GM23338 (cell line): ENCODE results near the gene NPAS3. TPM values are rescaled to one million over a fixed set of nuclear protein-coding genes. Genes with fewer than 3 reads are reported as not detected.

ENCODE experiments used
- ATAC-seq: fragments of 200-7000 bp; cut with Tn5 transposase; 3 replicates; pipeline ENCODE4 v1.9.1; 2020
- DNase-seq: peaks from one replicate; pipeline ENCODE4 v3.0.0-alpha.2; 2015; ENCODE audit warnings: low spot score
- H2AFZ ChIP-seq: fragments of 200-600 bp; sonication (generic); 2 replicates; pipeline ENCODE4 v1.8.0; 2016; ENCODE audit warnings: antibody characterized with exemption, mild to moderate bottlenecking, moderate library complexity
- H3F3A ChIP-seq: fragments of 200-600 bp; sonication (generic); replicated peaks from 2 replicates; pipeline ENCODE4 v1.8.0; 2017; ENCODE audit warnings: antibody characterized with exemption, mixed run types, low read depth
- H3K27ac ChIP-seq: fragments of 200-600 bp; sonication (generic); 2 replicates; pipeline ENCODE4 v1.6.1; 2016; ENCODE audit warnings: low read depth
- H3K27me3 ChIP-seq: fragments of 200-600 bp; sonication (generic); 2 replicates; pipeline ENCODE4 v1.8.0; 2016; ENCODE audit warnings: mild to moderate bottlenecking, mixed run types, moderate library complexity; ENCODE audit not compliant: insufficient read depth
- H3K36me3 ChIP-seq: fragments of 200-600 bp; sonication (generic); 2 replicates; pipeline ENCODE4 v1.8.0; 2016; ENCODE audit warnings: mild to moderate bottlenecking; ENCODE audit not compliant: insufficient read depth
- H3K4me1 ChIP-seq: fragments of 200-600 bp; sonication (generic); 2 replicates; pipeline ENCODE4 v1.8.0; 2016; ENCODE audit warnings: mild to moderate bottlenecking, moderate library complexity; ENCODE audit not compliant: insufficient read depth
- H3K4me2 ChIP-seq: fragments of 200-600 bp; sonication (generic); 2 replicates; pipeline ENCODE4 v1.7.1; 2017; ENCODE audit warnings: mixed run types
- H3K4me3 ChIP-seq: fragments of 200-600 bp; sonication (generic); 2 replicates; pipeline ENCODE4 v1.6.1; 2016; ENCODE audit warnings: mixed run types
- H3K79me2 ChIP-seq: fragments of 200-600 bp; sonication (generic); replicated peaks from 2 replicates; pipeline ENCODE4 v1.8.0; 2017; ENCODE audit warnings: mild to moderate bottlenecking; ENCODE audit not compliant: insufficient read depth
- H3K9me2 ChIP-seq: fragments of 200-600 bp; sonication (generic); 2 replicates; pipeline ENCODE4 v1.8.0; 2017; ENCODE audit not compliant: insufficient read depth
- H4K20me1 ChIP-seq: fragments of 200-600 bp; sonication (generic); replicated peaks from 2 replicates; pipeline ENCODE4 v1.8.0; 2017; ENCODE audit warnings: mild to moderate bottlenecking; ENCODE audit not compliant: insufficient read depth
- H3K27ac Mint-ChIP-seq: 2 replicates; pipeline ENCODE4 v1.8.0; 2020; ENCODE audit warnings: inconsistent platforms, mild to moderate bottlenecking, moderate library complexity, mixed read lengths
- H3K27me3 Mint-ChIP-seq: 3 replicates; pipeline ENCODE4 v1.8.0; 2022; ENCODE audit warnings: low read depth, mild to moderate bottlenecking, moderate library complexity, mixed read lengths, inconsistent platforms; ENCODE audit not compliant: insufficient read depth, poor library complexity
- H3K36me3 Mint-ChIP-seq: 3 replicates; pipeline ENCODE4 v1.8.0; 2021; ENCODE audit warnings: low read depth, mild to moderate bottlenecking, inconsistent platforms, moderate library complexity, mixed read lengths
- H3K4me1 Mint-ChIP-seq: 3 replicates; pipeline ENCODE4 v1.8.0; 2020; ENCODE audit warnings: mild to moderate bottlenecking, inconsistent platforms, mixed read lengths
- H3K4me3 Mint-ChIP-seq: 3 replicates; pipeline ENCODE4 v1.8.0; 2021; ENCODE audit warnings: moderate library complexity, mild to moderate bottlenecking, inconsistent platforms, mixed read lengths
- H3K9me3 Mint-ChIP-seq: 3 replicates; pipeline ENCODE4 v1.8.0; 2020; ENCODE audit warnings: moderate library complexity, mild to moderate bottlenecking, inconsistent platforms, mixed read lengths
- CREB1 ChIP-seq: fragments of 250-450 bp; sonication (Bioruptor Pico); IDR thresholded peaks from 2 replicates; pipeline ENCODE4 v1.5.0; 2020; ENCODE audit warnings: low read depth, mild to moderate bottlenecking, moderate library complexity
- EZH2 ChIP-seq: fragments of 200-600 bp; sonication (generic); IDR thresholded peaks from one replicate; pipeline ENCODE4 v1.8.0; 2017; ENCODE audit warnings: antibody characterized with exemption, mild to moderate bottlenecking, low read depth; ENCODE audit not compliant: unreplicated experiment
- JUNB ChIP-seq: IDR thresholded peaks from one replicate; pipeline ENCODE4 v1.6.1; 2016; ENCODE audit warnings: antibody characterized with exemption; ENCODE audit not compliant: unreplicated experiment
- NANOG ChIP-seq: IDR thresholded peaks from 2 replicates; pipeline ENCODE4 v1.6.1; 2016; ENCODE audit warnings: antibody characterized with exemption, borderline replicate concordance
- POLR2AphosphoS5 ChIP-seq: IDR thresholded peaks from 2 replicates; pipeline ENCODE4 v1.6.1; 2016; ENCODE audit warnings: antibody characterized with exemption, low read depth
- ZNF114 ChIP-seq: fragments of 250-450 bp; sonication (Bioruptor Pico); IDR thresholded peaks from 2 replicates; pipeline ENCODE4 v1.5.0; 2020; ENCODE audit warnings: mild to moderate bottlenecking, moderate library complexity
- ZNF331 ChIP-seq: fragments of 250-450 bp; sonication (Bioruptor Pico); IDR thresholded peaks from 2 replicates; pipeline ENCODE4 v1.5.0; 2020; ENCODE audit warnings: low read depth, mild to moderate bottlenecking, moderate library complexity
- polyA plus RNA-seq: library from polyadenylated mRNA; unstranded; fragments of >200 nt; fragmentation: Nextera tagmentation; extraction: Ambion mirVana; gene quantifications from 2 replicates; pipeline ENCODE4 v1.2.1, GENCODE V29; 2016
- total RNA-seq: library from RNA; depleted of rRNA; stranded (reverse); fragments of >200 nt; shearing (Covaris generic); gene quantifications from 2 replicates; pipeline ENCODE4 v1.2.3, GENCODE V29; 2014
- TF ChIP-seq, protein P1 (sequence below): IDR thresholded peaks from 2 replicates; pipeline ENCODE4 v1.6.1; 2016; ENCODE audit warnings: antibody characterized with exemption
- TF ChIP-seq, protein P2 (sequence below): fragments of 250-450 bp; sonication (Bioruptor Pico); IDR thresholded peaks from 2 replicates; pipeline ENCODE4 v1.5.0; 2020; ENCODE audit warnings: mild to moderate bottlenecking, moderate library complexity
- TF ChIP-seq, protein P3 (sequence below): IDR thresholded peaks from one replicate; pipeline ENCODE4 v1.6.1; 2018; ENCODE audit warnings: antibody characterized with exemption; ENCODE audit not compliant: unreplicated experiment
- TF ChIP-seq, protein P4 (sequence below), 2 experiments: fragments of 200-600 bp in 1 of 2; sonication (generic) in 1 of 2; conservative IDR thresholded peaks; 2 replicates each; pipeline versions ENCODE4 v1.5.1 to v1.6.1; 2016 to 2017; ENCODE audit warnings: antibody characterized with exemption in 2 of 2, low read depth in 2 of 2, mild to moderate bottlenecking in 2 of 2, moderate library complexity in 1 of 2

Gene NPAS3
- total and polyA plus RNA-seq, 2 experiments from 2014 or later, result 0.17 to 0.19 TPM

DNA sequence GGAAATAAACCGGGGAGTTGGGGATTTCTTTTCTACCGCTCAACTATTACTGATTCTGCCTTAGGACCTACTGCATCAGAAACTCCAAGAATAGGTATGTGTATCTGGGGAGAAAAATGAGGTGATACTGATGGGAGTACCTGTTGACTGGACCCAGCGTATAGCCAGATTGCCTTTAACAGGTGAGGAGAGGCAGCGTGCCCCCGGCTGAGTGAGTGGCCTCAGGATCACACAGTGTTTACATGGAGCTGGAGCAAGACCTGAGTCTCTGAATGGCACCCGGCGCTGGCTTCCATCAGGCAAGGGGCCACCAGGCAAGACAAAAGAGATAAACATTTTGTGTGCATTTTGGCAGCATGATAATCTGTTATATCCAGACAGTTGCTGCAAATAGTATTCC, 516.0 kb downstream of the NPAS3 start:
- H3K27me3 ChIP-seq, result no peaks in the 10 kb centered on the region
- H3K27me3 Mint-ChIP-seq, result peaks cover 4% of the 10 kb centered on the region
- H4K20me1 ChIP-seq, result no peaks in the 10 kb centered on the region

More for the DNA sequence above, 516.0 kb downstream of the NPAS3 start:
- Mint-ChIP-seq H3K9me3 (no peaks in the 10 kb centered on the region), H3K4me3 (no peak overlapping the region), H3K36me3 (no peaks in the 10 kb centered on the region), H3K27ac (no peak overlapping the region), H3K4me1 (peaks cover 17% of the 10 kb centered on the region; the same call in 2 of the 3 replicates)
- Histone ChIP-seq H3K79me2 (no peaks in the 10 kb centered on the region), H2AFZ (no peak overlapping the region), H3K36me3 (no peaks in the 10 kb centered on the region), H3K27ac (no peak overlapping the region), H3K4me1 (peaks cover 3% of the 10 kb centered on the region; the same call in 1 of the 2 replicates), H3K9me2 (no peaks in the 10 kb centered on the region), H3K4me3 (no peak overlapping the region), H3F3A (no peaks in the 10 kb centered on the region), H3K4me2 (no peak overlapping the region)
- no peak for TF ChIP-seq CREB1 (CRISPR knock-in tag)
- no peak for TF ChIP-seq POLR2AphosphoS5
- TF ChIP-seq, protein P1, sequence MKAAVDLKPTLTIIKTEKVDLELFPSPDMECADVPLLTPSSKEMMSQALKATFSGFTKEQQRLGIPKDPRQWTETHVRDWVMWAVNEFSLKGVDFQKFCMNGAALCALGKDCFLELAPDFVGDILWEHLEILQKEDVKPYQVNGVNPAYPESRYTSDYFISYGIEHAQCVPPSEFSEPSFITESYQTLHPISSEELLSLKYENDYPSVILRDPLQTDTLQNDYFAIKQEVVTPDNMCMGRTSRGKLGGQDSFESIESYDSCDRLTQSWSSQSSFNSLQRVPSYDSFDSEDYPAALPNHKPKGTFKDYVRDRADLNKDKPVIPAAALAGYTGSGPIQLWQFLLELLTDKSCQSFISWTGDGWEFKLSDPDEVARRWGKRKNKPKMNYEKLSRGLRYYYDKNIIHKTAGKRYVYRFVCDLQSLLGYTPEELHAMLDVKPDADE, result no peak
- TF ChIP-seq ZNF114 (CRISPR knock-in tag), result no peak
- TF ChIP-seq, protein P2, sequence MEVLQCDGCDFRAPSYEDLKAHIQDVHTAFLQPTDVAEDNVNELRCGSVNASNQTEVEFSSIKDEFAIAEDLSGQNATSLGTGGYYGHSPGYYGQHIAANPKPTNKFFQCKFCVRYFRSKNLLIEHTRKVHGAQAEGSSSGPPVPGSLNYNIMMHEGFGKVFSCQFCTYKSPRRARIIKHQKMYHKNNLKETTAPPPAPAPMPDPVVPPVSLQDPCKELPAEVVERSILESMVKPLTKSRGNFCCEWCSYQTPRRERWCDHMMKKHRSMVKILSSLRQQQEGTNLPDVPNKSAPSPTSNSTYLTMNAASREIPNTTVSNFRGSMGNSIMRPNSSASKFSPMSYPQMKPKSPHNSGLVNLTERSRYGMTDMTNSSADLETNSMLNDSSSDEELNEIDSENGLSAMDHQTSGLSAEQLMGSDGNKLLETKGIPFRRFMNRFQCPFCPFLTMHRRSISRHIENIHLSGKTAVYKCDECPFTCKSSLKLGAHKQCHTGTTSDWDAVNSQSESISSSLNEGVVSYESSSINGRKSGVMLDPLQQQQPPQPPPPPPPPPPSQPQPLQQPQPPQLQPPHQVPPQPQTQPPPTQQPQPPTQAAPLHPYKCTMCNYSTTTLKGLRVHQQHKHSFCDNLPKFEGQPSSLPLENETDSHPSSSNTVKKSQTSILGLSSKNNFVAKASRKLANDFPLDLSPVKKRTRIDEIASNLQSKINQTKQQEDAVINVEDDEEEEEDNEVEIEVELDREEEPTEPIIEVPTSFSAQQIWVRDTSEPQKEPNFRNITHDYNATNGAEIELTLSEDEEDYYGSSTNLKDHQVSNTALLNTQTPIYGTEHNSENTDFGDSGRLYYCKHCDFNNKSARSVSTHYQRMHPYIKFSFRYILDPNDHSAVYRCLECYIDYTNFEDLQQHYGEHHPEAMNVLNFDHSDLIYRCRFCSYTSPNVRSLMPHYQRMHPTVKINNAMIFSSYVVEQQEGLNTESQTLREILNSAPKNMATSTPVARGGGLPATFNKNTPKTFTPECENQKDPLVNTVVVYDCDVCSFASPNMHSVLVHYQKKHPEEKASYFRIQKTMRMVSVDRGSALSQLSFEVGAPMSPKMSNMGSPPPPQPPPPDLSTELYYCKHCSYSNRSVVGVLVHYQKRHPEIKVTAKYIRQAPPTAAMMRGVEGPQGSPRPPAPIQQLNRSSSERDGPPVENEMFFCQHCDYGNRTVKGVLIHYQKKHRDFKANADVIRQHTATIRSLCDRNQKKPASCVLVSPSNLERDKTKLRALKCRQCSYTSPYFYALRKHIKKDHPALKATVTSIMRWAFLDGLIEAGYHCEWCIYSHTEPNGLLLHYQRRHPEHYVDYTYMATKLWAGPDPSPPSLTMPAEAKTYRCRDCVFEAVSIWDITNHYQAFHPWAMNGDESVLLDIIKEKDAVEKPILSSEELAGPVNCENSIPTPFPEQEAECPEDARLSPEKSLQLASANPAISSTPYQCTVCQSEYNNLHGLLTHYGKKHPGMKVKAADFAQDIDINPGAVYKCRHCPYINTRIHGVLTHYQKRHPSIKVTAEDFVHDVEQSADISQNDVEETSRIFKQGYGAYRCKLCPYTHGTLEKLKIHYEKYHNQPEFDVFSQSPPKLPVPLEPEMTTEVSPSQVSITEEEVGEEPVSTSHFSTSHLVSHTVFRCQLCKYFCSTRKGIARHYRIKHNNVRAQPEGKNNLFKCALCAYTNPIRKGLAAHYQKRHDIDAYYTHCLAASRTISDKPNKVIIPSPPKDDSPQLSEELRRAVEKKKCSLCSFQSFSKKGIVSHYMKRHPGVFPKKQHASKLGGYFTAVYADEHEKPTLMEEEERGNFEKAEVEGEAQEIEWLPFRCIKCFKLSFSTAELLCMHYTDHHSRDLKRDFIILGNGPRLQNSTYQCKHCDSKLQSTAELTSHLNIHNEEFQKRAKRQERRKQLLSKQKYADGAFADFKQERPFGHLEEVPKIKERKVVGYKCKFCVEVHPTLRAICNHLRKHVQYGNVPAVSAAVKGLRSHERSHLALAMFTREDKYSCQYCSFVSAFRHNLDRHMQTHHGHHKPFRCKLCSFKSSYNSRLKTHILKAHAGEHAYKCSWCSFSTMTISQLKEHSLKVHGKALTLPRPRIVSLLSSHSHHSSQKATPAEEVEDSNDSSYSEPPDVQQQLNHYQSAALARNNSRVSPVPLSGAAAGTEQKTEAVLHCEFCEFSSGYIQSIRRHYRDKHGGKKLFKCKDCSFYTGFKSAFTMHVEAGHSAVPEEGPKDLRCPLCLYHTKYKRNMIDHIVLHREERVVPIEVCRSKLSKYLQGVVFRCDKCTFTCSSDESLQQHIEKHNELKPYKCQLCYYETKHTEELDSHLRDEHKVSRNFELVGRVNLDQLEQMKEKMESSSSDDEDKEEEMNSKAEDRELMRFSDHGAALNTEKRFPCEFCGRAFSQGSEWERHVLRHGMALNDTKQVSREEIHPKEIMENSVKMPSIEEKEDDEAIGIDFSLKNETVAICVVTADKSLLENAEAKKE, result no peak
- no peak for TF ChIP-seq ZNF331
- TF ChIP-seq, protein P3, sequence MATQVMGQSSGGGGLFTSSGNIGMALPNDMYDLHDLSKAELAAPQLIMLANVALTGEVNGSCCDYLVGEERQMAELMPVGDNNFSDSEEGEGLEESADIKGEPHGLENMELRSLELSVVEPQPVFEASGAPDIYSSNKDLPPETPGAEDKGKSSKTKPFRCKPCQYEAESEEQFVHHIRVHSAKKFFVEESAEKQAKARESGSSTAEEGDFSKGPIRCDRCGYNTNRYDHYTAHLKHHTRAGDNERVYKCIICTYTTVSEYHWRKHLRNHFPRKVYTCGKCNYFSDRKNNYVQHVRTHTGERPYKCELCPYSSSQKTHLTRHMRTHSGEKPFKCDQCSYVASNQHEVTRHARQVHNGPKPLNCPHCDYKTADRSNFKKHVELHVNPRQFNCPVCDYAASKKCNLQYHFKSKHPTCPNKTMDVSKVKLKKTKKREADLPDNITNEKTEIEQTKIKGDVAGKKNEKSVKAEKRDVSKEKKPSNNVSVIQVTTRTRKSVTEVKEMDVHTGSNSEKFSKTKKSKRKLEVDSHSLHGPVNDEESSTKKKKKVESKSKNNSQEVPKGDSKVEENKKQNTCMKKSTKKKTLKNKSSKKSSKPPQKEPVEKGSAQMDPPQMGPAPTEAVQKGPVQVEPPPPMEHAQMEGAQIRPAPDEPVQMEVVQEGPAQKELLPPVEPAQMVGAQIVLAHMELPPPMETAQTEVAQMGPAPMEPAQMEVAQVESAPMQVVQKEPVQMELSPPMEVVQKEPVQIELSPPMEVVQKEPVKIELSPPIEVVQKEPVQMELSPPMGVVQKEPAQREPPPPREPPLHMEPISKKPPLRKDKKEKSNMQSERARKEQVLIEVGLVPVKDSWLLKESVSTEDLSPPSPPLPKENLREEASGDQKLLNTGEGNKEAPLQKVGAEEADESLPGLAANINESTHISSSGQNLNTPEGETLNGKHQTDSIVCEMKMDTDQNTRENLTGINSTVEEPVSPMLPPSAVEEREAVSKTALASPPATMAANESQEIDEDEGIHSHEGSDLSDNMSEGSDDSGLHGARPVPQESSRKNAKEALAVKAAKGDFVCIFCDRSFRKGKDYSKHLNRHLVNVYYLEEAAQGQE, result no peak
- TF ChIP-seq EZH2, result no peak
- no peak for TF ChIP-seq JUNB
- no peak for TF ChIP-seq NANOG
- TF ChIP-seq, protein P4, sequence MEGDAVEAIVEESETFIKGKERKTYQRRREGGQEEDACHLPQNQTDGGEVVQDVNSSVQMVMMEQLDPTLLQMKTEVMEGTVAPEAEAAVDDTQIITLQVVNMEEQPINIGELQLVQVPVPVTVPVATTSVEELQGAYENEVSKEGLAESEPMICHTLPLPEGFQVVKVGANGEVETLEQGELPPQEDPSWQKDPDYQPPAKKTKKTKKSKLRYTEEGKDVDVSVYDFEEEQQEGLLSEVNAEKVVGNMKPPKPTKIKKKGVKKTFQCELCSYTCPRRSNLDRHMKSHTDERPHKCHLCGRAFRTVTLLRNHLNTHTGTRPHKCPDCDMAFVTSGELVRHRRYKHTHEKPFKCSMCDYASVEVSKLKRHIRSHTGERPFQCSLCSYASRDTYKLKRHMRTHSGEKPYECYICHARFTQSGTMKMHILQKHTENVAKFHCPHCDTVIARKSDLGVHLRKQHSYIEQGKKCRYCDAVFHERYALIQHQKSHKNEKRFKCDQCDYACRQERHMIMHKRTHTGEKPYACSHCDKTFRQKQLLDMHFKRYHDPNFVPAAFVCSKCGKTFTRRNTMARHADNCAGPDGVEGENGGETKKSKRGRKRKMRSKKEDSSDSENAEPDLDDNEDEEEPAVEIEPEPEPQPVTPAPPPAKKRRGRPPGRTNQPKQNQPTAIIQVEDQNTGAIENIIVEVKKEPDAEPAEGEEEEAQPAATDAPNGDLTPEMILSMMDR (conservative IDR thresholded peaks at IDR 0.05; ENCODE audit: low read depth in 2 of 2), result no peak
- ATAC-seq (no peak), DNase-seq (no peak)
